Astrocyte of the hippocampus (primary cell): ENCODE measurements around the gene VWA5B2.
"Not testable (repeated sequence)": the region's sequence is repeated elsewhere in the genome, so short reads cannot be mapped to it uniquely, and the experiment has no call there.

ENCODE experiments used
- DNase-seq: peaks from one replicate; pipeline ENCODE4 v3.0.0; 2011; ENCODE audit warnings: low read depth, low spot score

Gene VWA5B2

GRCh38 chr3:184241447-184242296, 12.3 kb downstream of the VWA5B2 start:
- DNase-seq: peak; percentile 61

GRCh38 chr3:184242297-184242685, 12.9 kb downstream of the VWA5B2 start:
- DNase-seq: no peak

GRCh38 chr3:184248454-184249411, 19.3 kb downstream of the VWA5B2 start, which contains the start of gene ALG3:
TSS of gene ALG3 (minus strand) at chr3:184248962. CDS start at chr3:184248940, 22 bp downstream.
- DNase-seq: peak; percentile 94

DNA sequence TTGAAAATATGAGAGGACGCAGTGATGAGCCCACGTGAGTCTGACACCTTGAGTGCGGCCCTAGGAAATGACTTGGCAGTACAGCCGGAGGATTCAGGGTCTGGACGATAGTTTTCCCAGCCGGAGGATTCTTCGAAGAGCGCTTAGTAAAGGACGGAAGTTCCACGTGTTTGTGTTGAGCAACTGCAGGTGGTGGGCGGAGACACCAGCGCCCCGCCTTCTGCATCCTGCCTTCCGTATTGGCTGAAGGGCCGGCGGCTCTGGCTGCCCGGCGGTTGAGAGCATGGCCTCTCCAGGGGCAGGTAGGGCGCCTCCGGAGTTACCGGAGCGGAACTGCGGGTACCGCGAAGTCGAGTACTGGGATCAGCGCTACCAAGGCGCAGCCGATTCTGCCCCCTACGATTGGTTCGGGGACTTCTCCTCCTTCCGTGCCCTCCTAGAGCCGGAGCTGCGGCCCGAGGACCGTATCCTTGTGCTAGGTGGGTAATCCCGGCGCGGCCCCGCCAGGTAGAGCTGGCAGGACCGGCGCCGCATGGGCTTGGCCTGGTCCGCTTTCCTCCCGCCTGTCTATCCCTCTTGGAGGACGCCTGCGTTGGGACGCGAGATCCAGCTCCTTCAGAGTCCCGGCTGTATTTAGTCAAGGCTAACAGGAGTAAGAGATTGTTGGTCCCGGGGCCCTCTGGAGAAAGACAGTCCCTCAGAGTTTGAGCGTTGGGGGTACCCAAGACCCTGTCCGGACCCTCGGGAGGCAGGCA, 20.2 kb downstream of the VWA5B2 start, which contains the start of gene EEF1AKMT4:
TSS of gene EEF1AKMT4 (plus strand) at position 261 of the 755 bp plus-strand sequence. CDS start at position 284, 23 bp downstream.
- DNase-seq: peak; percentile 99

GRCh38 chr3:184250167-184250828, 20.9 kb downstream of the VWA5B2 start:
- peak; percentile 88 for DNase-seq

- DNase-seq: no peak
Measured at GRCh38 chr3:184255291-184256039, 26.1 kb downstream of the VWA5B2 start.

DNA sequence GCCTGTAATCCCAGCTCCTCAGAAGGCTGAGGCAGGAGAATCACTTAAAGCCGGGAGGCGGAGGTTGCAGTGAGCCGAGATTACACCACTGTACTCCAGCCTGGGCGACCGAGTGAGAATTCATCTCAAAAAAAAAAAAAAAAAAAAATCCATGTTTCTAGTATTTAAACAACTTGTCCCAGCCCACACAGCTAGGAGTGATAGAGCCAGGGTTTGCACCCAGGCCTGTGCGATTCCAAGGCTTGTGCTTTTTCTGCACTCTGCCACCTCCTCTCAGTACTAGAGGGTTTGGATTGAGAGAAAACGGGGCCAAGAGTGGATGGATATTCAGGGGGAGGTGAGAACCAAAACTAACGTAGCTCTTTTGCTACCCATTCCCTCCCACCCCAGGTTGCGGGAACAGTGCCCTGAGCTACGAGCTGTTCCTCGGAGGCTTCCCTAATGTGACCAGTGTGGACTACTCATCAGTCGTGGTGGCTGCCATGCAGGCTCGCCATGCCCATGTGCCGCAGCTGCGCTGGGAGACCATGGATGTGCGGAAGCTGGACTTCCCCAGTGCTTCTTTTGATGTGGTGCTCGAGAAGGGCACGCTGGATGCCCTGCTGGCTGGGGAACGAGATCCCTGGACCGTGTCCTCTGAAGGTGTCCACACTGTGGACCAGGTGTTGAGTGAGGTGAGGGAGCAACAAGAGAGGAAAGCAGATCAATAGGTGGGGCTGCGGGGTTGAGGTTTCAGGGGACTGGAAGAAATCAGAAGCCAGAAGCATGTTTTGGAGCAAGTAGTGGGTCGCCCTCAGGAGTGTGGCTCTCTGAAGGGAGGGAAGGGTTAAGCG, 27.9 kb downstream of the VWA5B2 start:
- no peak for DNase-seq

DNA sequence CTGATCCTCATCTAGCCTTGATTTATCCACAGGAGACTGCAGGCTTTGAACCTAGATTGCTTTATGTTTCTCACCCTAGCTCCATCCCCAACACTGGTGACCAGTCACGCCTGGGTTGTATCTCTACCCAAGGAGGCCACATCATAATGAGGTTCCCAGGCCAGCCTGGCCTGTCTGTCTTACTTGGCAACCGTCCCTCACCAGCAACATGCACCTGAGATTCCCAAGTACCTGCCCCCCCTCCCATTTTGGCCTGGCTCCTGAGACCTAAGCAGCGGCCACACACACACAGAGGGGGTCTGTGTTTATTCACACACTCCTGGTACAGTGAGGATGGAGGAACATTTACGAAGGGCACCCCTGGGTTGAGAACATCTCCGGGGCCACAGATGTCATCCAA, 29.5 kb downstream of the VWA5B2 start:
- no peak for DNase-seq

DNA sequence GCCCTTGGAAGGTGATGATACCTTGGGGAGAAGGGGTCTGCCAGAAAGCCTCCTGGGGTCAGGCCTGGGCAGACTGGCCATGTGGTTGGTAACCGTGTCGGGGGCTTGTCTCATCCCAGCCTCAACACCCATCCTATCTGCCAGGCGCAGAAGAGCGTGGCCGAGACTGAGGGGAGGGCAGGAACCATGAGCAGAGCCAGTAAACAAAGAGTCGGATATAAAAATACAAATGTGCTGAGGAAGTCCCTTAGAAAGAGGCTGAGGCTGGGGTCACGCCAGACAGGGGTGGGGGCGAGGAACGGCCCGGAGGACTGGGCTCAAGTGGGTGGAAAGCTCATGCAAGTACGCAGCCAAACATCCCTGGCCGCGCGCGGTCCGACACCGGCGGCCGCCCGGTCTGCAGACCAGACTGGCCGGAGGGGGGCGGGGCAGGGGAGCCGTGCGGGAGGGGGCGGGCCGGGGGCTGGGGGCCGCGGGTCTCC, 30.1 kb downstream of the VWA5B2 start:
- no peak for DNase-seq

DNA sequence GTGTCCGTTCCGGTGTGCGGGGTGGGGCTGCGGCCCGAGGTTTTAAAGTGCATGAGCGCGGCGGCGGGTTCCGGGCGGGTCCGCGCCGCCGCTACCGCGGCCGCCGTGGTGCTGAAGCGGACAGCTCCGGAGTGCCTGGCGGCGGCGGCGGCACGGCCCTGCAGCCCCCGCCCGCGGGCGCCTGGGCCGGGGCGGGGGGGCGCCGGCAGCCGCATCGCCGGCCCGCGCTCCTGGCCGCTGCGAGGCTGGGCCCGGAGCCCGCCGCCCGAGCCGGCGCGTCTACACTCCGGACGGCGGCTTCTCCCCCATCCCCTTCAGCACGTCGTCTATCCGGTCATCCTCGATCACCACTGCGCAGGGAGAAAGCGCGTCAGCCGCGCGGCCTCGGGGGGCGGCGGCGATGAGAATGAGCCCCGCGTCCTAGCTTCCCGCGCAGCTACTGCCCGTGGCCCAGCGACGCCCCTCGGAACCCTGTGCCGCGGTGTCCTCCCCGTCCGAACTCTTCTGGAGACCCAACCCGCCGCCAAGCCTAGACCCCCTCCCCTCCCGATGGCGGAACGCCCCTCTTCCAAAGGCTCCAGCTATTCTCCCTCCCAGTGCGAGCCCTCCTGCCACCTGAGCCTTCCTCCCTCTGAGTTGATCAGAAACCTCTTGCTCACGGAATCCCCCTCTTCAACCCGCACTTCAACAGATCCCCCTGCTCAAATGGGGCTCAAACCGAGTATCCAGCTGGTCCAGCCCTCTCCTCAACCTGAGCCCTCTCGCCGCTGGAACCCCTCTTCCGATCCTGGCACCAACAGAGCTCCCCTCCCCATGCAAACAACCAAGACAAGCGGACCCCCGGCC, 30.7 kb downstream of the VWA5B2 start:
- DNase-seq: peak; percentile 76

DNA sequence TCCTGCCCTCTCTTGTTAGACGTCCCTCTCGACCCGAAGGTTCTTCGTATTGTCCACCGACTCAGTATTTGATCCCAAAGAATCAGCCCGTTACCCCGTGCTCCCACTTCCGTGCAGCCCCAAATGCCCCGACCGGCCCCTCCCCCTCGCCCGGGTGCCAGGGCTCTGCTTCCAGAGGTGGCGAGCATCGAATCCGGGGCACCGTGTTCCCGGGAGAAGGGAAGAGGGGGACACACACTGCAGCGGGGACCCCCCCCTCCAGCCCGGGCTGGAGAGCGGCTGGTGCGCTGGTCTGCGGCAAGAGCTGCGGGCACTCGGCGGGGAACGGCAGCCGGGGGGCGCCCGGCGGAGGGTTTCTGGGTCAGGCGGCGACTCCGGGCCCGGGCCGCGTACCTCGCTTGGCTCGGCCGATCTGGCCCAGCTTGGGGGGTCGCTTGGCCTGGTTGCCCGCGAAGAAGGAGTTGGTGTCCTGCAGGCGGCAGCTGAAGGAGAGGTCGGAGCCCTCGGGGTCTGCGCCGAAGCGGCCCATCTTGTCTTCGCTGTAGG, 31.4 kb downstream of the VWA5B2 start:
- DNase-seq: peak; percentile 21

DNA sequence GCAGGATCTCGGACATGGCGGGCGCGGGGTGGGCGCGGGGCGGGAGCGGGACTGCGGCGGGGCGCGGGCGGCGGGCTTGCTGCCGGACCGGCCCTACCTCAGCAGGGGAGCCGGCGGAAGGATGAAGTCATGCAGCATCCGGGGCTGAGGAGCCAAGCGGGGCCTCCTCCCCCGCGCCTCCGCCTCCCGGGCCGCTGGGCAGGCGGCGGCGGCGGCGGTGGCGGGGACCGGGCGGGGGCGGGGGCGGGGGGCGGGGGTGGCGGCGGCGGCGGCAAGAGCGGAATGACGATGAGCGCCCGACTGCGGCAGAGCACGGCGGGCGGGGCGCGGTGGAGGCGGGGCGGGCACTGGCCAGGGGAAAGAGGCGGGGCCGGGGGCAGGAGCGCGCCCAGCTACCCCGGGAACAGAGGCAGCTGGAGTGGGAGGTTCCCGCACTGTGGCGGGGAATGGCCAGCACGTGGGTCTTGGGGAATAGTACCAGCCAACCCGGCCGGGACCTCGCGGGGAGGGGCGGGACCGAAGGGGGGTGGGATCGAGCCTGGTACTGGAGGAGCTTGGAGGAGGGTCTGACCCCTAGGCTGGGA, 32.0 kb downstream of the VWA5B2 start, which contains the start of gene CAMK2N2:
TSS of gene CAMK2N2 (minus strand) at position 284 of the 584 bp plus-strand sequence. CDS start at position 16, 268 bp downstream.
- DNase-seq: peak; percentile 64

GRCh38 chr3:184261854-184262763, 32.7 kb downstream of the VWA5B2 start:
- DNase-seq: peak; percentile 34

GRCh38 chr3:184262764-184263179, 33.4 kb downstream of the VWA5B2 start:
- no peak for DNase-seq

GRCh38 chr3:184267249-184267648, 37.9 kb downstream of the VWA5B2 start:
- not testable (repeated sequence) for DNase-seq

DNA sequence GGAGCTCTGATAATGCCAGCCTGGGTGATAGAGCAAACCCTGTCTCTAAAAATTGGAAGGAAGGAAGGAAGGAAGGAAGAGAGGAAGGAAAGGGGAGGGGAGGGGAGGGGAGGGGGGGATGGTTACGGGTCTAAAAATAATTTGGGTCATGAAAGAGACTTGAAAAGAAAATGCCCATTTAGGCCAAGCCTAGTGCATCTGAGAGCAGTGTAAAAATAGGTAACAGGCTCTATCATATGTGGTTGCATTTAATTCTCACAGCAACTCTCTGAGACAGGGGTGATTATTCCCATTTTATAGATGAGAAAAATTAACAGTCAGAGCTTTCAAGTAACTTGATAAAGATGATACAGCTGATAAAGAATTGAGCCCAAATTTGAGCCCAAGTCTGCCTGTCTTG, 42.9 kb downstream of the VWA5B2 start:
- no peak for DNase-seq
